Endothelial cell of umbilical vein (primary cell): Measurements from ENCODE around the gene CA5A.
"Not testable (repeated sequence)": the region's sequence is repeated elsewhere in the genome, so short reads cannot be mapped to it uniquely, and the experiment has no call there.

Experiments used
- EZH2 ChIP-seq: IDR thresholded peaks from 2 replicates; pipeline ENCODE4 v1.6.1; 2012; ENCODE audit warnings: borderline replicate concordance, low read depth, mild to moderate bottlenecking, moderate library complexity, low read length, inconsistent platforms; ENCODE audit not compliant: severe bottlenecking
- TF ChIP-seq, protein P1 (sequence below), 2 donors: IDR thresholded peaks; 1 replicate in 1 of 2; 2 replicates in 1 of 2; pipeline ENCODE4 v1.5.1; 2011; ENCODE audit warnings: low read length in 2 of 2, mild to moderate bottlenecking in 2 of 2, moderate library complexity in 2 of 2, control low read depth in 1 of 2, inconsistent platforms in 1 of 2, low read depth in 1 of 2; ENCODE audit not compliant: insufficient read depth in 1 of 2; ENCODE audit errors: extremely low read depth in 1 of 2

DNA sequence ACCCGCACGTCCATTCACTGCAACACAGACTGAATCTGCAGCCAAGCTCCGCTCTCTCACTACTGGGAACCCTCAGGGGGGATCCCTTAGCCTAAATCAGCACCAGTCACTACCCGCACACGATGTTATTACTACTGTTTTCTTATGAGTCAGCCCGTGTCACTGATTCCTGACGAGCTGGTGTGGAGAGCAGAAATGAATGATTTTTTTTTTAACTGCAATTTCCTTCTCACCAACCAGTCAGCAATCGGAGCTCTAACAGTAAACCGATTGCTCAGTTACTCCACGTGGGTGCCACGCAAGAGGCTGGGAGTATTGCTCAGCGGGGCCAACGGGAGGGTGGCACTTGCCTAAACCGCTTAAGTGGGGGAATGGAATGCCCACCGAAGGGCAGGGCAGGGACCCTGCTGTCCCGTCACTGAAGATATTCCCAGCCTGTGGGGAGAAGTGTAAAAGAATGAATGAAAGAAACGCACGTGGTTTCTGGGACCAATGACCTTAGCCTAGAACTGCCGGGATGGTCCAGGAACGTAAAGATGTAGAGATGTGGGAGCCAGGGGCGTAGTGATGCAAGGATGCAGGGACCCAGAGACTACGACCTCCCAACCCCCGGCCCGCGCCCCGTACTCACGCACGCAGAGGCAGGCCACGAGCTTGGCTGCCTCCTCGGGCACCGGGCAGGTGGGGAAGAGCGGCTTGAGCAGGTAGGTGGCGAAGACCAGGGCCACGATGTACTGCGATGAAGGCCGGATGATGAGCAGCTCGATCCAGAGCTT, 67.9 kb downstream of the CA5A start:
- TF ChIP-seq, protein P1, sequence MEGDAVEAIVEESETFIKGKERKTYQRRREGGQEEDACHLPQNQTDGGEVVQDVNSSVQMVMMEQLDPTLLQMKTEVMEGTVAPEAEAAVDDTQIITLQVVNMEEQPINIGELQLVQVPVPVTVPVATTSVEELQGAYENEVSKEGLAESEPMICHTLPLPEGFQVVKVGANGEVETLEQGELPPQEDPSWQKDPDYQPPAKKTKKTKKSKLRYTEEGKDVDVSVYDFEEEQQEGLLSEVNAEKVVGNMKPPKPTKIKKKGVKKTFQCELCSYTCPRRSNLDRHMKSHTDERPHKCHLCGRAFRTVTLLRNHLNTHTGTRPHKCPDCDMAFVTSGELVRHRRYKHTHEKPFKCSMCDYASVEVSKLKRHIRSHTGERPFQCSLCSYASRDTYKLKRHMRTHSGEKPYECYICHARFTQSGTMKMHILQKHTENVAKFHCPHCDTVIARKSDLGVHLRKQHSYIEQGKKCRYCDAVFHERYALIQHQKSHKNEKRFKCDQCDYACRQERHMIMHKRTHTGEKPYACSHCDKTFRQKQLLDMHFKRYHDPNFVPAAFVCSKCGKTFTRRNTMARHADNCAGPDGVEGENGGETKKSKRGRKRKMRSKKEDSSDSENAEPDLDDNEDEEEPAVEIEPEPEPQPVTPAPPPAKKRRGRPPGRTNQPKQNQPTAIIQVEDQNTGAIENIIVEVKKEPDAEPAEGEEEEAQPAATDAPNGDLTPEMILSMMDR (IDR thresholded peaks at IDR 0.05; ENCODE audit: extremely low read depth in 1 of 2, insufficient read depth in 1 of 2, low read depth in 1 of 2, low read length in 2 of 2): not testable (repeated sequence)
- TF ChIP-seq EZH2: not testable (repeated sequence)
